GM12878 (cell line): ENCODE data around the gene CRTC1. TPM values are rescaled to one million over a fixed set of nuclear protein-coding genes. Genes with fewer than 3 reads are reported as not detected.

Experiments used
- ATAC-seq: fragments of 200-7000 bp; cut with Tn5 transposase; 3 replicates; pipeline ENCODE4 v1.9.1; 2020; ENCODE audit warnings: mild to moderate bottlenecking, moderate library complexity
- BruUV-seq: library from RNA; stranded (reverse); fragments of 400-500 nt; replicated peaks from 2 replicates; lab custom pipeline; 2021; lab: Mats Ljungman, UMichigan
- CTCF ChIA-PET: fragments of 300-600 bp; sonication (Branson Sonifier 250); formaldehyde crosslinking; extraction: SDS; loops from one replicate; lab custom pipeline; 2021; ENCODE audit warnings: inconsistent platforms; lab: Yijun Ruan, JAX
- POLR2A ChIA-PET: fragments of 350-600 bp; formaldehyde crosslinking; extraction: SDS; loops from one replicate; lab custom pipeline; 2021; ENCODE audit warnings: inconsistent platforms; lab: Charles Lee
- RAD21 ChIA-PET: fragments of 300-600 bp; sonication (Branson Sonifier 250); formaldehyde crosslinking; loops from one replicate; lab custom pipeline; 2023; ENCODE audit warnings: antibody characterized with exemption; ENCODE audit not compliant: unreplicated experiment; lab: Charles Lee
- SMC1A ChIA-PET: fragments of 300-600 bp; sonication (Branson Sonifier 250); formaldehyde crosslinking; loops from one replicate; lab custom pipeline; 2023; ENCODE audit not compliant: unreplicated experiment, uncharacterized antibody; lab: Charles Lee
- DNase-seq: peaks from one replicate; pipeline ENCODE4 v3.0.0-alpha.2; 2011; ENCODE audit warnings: low read depth, low spot score
- FAIRE-seq: peaks from 3 replicates; lab custom pipeline; 2011; peaks lifted over from hg19 to GRCh38; lab: Jason Lieb, UNC
- H2AFZ ChIP-seq: 2 replicates; pipeline ENCODE4 v1.6.0; 2011; ENCODE audit warnings: low read depth, low read length, control low read depth; ENCODE audit not compliant: control insufficient read depth
- H3K27ac ChIP-seq: 2 replicates; pipeline ENCODE4 v1.5.1; 2011; ENCODE audit warnings: control low read depth; ENCODE audit not compliant: control insufficient read depth, insufficient read depth
- H3K27me3 ChIP-seq, 2 experiments: replicated peaks in 1 of 2; 2 replicates each; pipeline versions ENCODE4 v1.6.0 to v1.6.1; 2011; ENCODE audit warnings: low read length in 1 of 2; ENCODE audit not compliant: control insufficient read depth in 2 of 2, insufficient read depth in 2 of 2
- H3K36me3 ChIP-seq, 2 experiments: 2 replicates each; pipeline ENCODE4 v1.5.1; 2011; ENCODE audit warnings: low read length in 1 of 2; ENCODE audit not compliant: control insufficient read depth in 2 of 2, insufficient read depth in 2 of 2
- H3K4me1 ChIP-seq: 2 replicates; pipeline ENCODE4 v1.6.1; 2011; ENCODE audit warnings: mild to moderate bottlenecking, low read length, moderate library complexity, mixed read lengths; ENCODE audit not compliant: control insufficient read depth, insufficient read depth
- H3K4me2 ChIP-seq: 2 replicates; pipeline ENCODE4 v1.6.0; 2011; ENCODE audit warnings: control low read depth; ENCODE audit not compliant: control insufficient read depth, insufficient read depth
- H3K4me3 ChIP-seq: fragments of 200-600 bp; sonication (generic); 2 replicates; pipeline ENCODE4 v1.5.1; 2016
- H3K79me2 ChIP-seq: 2 replicates; pipeline ENCODE4 v1.6.0; 2011; ENCODE audit warnings: low read length; ENCODE audit not compliant: control insufficient read depth, insufficient read depth
- H3K9ac ChIP-seq: 2 replicates; pipeline ENCODE4 v1.8.0; 2011; ENCODE audit warnings: low read length, control low read depth, mixed read lengths; ENCODE audit not compliant: control insufficient read depth, insufficient read depth
- H3K9me3 ChIP-seq: replicated peaks from 3 replicates; pipeline ENCODE4 v1.5.1; 2011; ENCODE audit warnings: mild to moderate bottlenecking, low read length; ENCODE audit not compliant: control insufficient read depth, insufficient read depth
- H4K20me1 ChIP-seq: 2 replicates; pipeline ENCODE4 v1.6.0; 2011; ENCODE audit not compliant: control insufficient read depth, insufficient read depth
- CBFB ChIP-seq: IDR thresholded peaks from 2 replicates; pipeline ENCODE4 v1.6.1; 2016; ENCODE audit warnings: antibody characterized with exemption, low read depth
- CHD1 ChIP-seq: IDR thresholded peaks from 2 replicates; pipeline ENCODE4 v1.6.1; 2012; ENCODE audit warnings: low read depth, low read length, improper control_type of control experiment
- EZH2 ChIP-seq: IDR thresholded peaks from 2 replicates; pipeline ENCODE4 v1.6.1; 2012; ENCODE audit warnings: low read depth, mild to moderate bottlenecking, control low read depth, inconsistent platforms, low read length, borderline replicate concordance; ENCODE audit not compliant: control insufficient read depth
- IKZF2 ChIP-seq, 2 experiments: fragments of 450-650 bp; IDR thresholded peaks; 2 replicates each; pipeline ENCODE4 v1.6.1; 2017; ENCODE audit warnings: mild to moderate bottlenecking in 2 of 2, moderate library complexity in 2 of 2
- IRF5 ChIP-seq: fragments of 450-650 bp; IDR thresholded peaks from 2 replicates; pipeline ENCODE4 v1.6.1; 2017; ENCODE audit warnings: borderline replicate concordance
- JUND ChIP-seq: IDR thresholded peaks from 2 replicates; pipeline ENCODE4 v1.6.1; 2012; ENCODE audit warnings: low read depth, mild to moderate bottlenecking, low read length, improper control_type of control experiment, moderate library complexity
- MAX ChIP-seq: IDR thresholded peaks from 2 replicates; pipeline ENCODE4 v1.6.1; 2012; ENCODE audit warnings: low read depth, low read length, improper control_type of control experiment
- MEF2A ChIP-seq: IDR thresholded peaks from 2 replicates; pipeline ENCODE4 v1.6.1; 2011; ENCODE audit warnings: low read depth, mild to moderate bottlenecking, low read length, moderate library complexity; ENCODE audit not compliant: insufficient read depth
- MLLT1 ChIP-seq: fragments of 450-650 bp; IDR thresholded peaks from 2 replicates; pipeline ENCODE4 v1.6.1; 2016; ENCODE audit warnings: mild to moderate bottlenecking
- MTA2 ChIP-seq: fragments of 450-650 bp; IDR thresholded peaks from 2 replicates; pipeline ENCODE4 v1.6.1; 2016; ENCODE audit warnings: low read depth, mild to moderate bottlenecking, moderate library complexity
- PML ChIP-seq: IDR thresholded peaks from 2 replicates; pipeline ENCODE4 v1.6.1; 2012; ENCODE audit warnings: low read length, inconsistent platforms
- POLR2AphosphoS5 ChIP-seq: IDR thresholded peaks from 2 replicates; pipeline ENCODE4 v1.6.1; 2011; ENCODE audit warnings: mild to moderate bottlenecking, low read length, inconsistent platforms
- RFX5 ChIP-seq: IDR thresholded peaks from 2 replicates; pipeline ENCODE4 v1.6.1; 2011; ENCODE audit warnings: low read depth, low read length, improper control_type of control experiment
- SIX5 ChIP-seq: IDR thresholded peaks from 2 replicates; pipeline ENCODE4 v1.6.1; 2011; ENCODE audit warnings: mild to moderate bottlenecking, low read depth, low read length, moderate library complexity; ENCODE audit not compliant: severe bottlenecking
- SPI1 ChIP-seq: IDR thresholded peaks from 2 replicates; pipeline ENCODE4 v1.6.1; 2011; ENCODE audit warnings: low read depth, mild to moderate bottlenecking, low read length, moderate library complexity, borderline replicate concordance; ENCODE audit not compliant: insufficient read depth
- SRF ChIP-seq, 2 experiments: IDR thresholded peaks; 2 replicates each; pipeline ENCODE4 v1.6.1; 2011; ENCODE audit warnings: low read depth in 2 of 2, low read length in 2 of 2, mild to moderate bottlenecking in 1 of 2, moderate library complexity in 1 of 2
- ZNF384 ChIP-seq: IDR thresholded peaks from 2 replicates; pipeline ENCODE4 v1.6.1; 2012; ENCODE audit warnings: low read depth, mild to moderate bottlenecking, low read length, improper control_type of control experiment, borderline replicate concordance
- WGBS: methylation state at CpG from one replicate; pipeline ENCODE4 v1.1.6; 2016; ENCODE audit warnings: low lambda C conversion rate; ENCODE audit not compliant: insufficient replicate concordance, insufficient coverage; ENCODE audit errors: missing lambda C conversion rate; 5-methylcytosine and 5-hydroxymethylcytosine counted together
- in situ Hi-C: fragments of 300-500 bp; cut with MboI; formaldehyde crosslinking; loops from 9 replicates; pipeline ENCODE4 v1.14.3; 2018; ENCODE audit warnings: mixed read lengths
- intact Hi-C: fragments of 100-400 bp; cut with micrococcal nuclease; formaldehyde crosslinking; loops from one replicate; pipeline ENCODE4 v1.14.2; 2022; ENCODE audit not compliant: unreplicated experiment
- polyA plus RNA-seq, 11 experiments: library from polyadenylated mRNA; depleted of rRNA in 4 of 11; unstranded in 6 of 11; stranded (reverse) in 5 of 11; fragments of >200 nt; fragmentation: Nextera tagmentation in 4 of 11; fragmentation: Illumina TruSeq in 1 of 11; extraction: Ambion mirVana in 4 of 11; extraction: Trizol in 1 of 11; gene quantifications; 1 replicate in 1 of 11; 2 replicates in 10 of 11; pipeline versions ENCODE4 v1.2.1 to v1.2.3, GENCODE V29; 2011 to 2016; ENCODE audit warnings: inconsistent platforms in 2 of 11, missing spikeins in 2 of 11, low read depth in 1 of 11
- total RNA-seq, 4 experiments: library from RNA; depleted of rRNA in 3 of 4; stranded (reverse); fragments of >200 nt in 3 of 4; fragmentation: Illumina TruSeq in 1 of 4; extraction: Trizol in 1 of 4; gene quantifications; 2 replicates each; pipeline versions ENCODE4 v1.2.1 to v1.2.3, GENCODE V29; 2013 to 2021

CRTC1 gene
- total and polyA plus RNA-seq, 10 of the 15 experiments (the other 5 are each of a cell fraction or from before 2014, with no cell fraction given) = 0.02 to 4.6 (median 1.1) TPM; not detected in 1

- TF ChIP-seq PML (no peak), EZH2 (no peak), MAX (no peak)
These were observed 84.7 kb downstream of the CRTC1 start (continued) for GRCh38 chr19:18768046-18768771.

- H4K20me1 ChIP-seq = no peaks in the 10 kb centered on the region
- H3K9me3 ChIP-seq = no peaks in the 10 kb centered on the region
- intact Hi-C loops (no loop called here), in situ Hi-C loops (no loop called here)
- no peak overlapping the region for H2AFZ ChIP-seq
- ChIA-PET RAD21 (no interaction called here), POLR2A (no interaction called here), CTCF (interaction anchor here (0.5 kb wide), 1 partner anchor 148 kb away, joined by 3 read pairs; no protein-coding TSS in a partner anchor), SMC1A (no interaction called here)
- FAIRE-seq (no peak), ATAC-seq (no peak), DNase-seq (no peak)
- no peak overlapping the region for H3K9ac ChIP-seq
- 54% methylated on average over 24 of the region's 24 CpGs for WGBS
- H3K4me1 ChIP-seq = peaks cover 6% of the 10 kb centered on the region
- BruUV-seq = no TSS peak
- H3K27ac ChIP-seq = no peak overlapping the region
- no peak overlapping the region for H3K4me3 ChIP-seq
- H3K27me3 ChIP-seq = no peaks in the 10 kb centered on the region
- H3K4me2 ChIP-seq = no peak overlapping the region
- H3K36me3 ChIP-seq = no peaks in the 10 kb centered on the region
- H3K79me2 ChIP-seq = no peaks in the 10 kb centered on the region
- no peak for TF ChIP-seq IRF5
- no peak for TF ChIP-seq MTA2
- no peak for TF ChIP-seq SRF (IDR thresholded peaks at IDR 0.05; ENCODE audit: low read depth in 2 of 2, low read length in 2 of 2)
- TF ChIP-seq EZH2 = no peak
- no peak for TF ChIP-seq MLLT1
- no peak for TF ChIP-seq CBFB
- no peak for TF ChIP-seq JUND
- no peak for TF ChIP-seq ZNF384
- TF ChIP-seq MEF2A = no peak
- no peak for TF ChIP-seq MAX
- no peak for TF ChIP-seq SPI1
- no peak for TF ChIP-seq SIX5
- no peak for TF ChIP-seq POLR2AphosphoS5
- no peak for TF ChIP-seq RFX5
- TF ChIP-seq IKZF2 (IDR thresholded peaks at IDR 0.05) = no peak
- TF ChIP-seq CHD1 = no peak
These were observed 85.8 kb downstream of the CRTC1 start for GRCh38 chr19:18768997-18769891.
